H7 (cell line): ENCODE measurements around the gene GLRA1. TPM values are rescaled to one million over a fixed set of nuclear protein-coding genes. Genes with fewer than 3 reads are reported as not detected.

Source experiments
- DNase-seq: peaks from one replicate; pipeline ENCODE4 v3.0.0; 2012
- H3K27me3 ChIP-seq: 2 replicates; pipeline ENCODE4 v1.6.0; 2011; ENCODE audit warnings: mild to moderate bottlenecking, low read length; ENCODE audit not compliant: control insufficient read depth, insufficient read depth
- H3K36me3 ChIP-seq: replicated peaks from 2 replicates; pipeline ENCODE4 v1.5.1; 2011; ENCODE audit warnings: low read length; ENCODE audit not compliant: control insufficient read depth, insufficient read depth
- H3K4me3 ChIP-seq: 2 replicates; pipeline ENCODE4 v1.5.1; 2011; ENCODE audit warnings: low read depth, mild to moderate bottlenecking, control low read depth, low read length, moderate library complexity; ENCODE audit not compliant: insufficient read depth
- total RNA-seq: library from RNA; depleted of rRNA; stranded (reverse); fragments of >200 nt; shearing (Covaris generic); gene quantifications from 2 replicates; pipeline ENCODE4 v1.2.3, GENCODE V29; 2014; rRNA removed

GLRA1 gene
- total RNA-seq, 1 experiment from 2014 or later = not detected

- DNase-seq = no peak
- Histone ChIP-seq H3K27me3 (no peaks in the 10 kb centered on the region), H3K36me3 (no peaks in the 10 kb centered on the region), H3K4me3 (peak overlapping the region; percentile 98)
These were observed 151.6 kb downstream of the GLRA1 start for GRCh38 chr5:151772846-151773561.

Other genes with a start within 250 kb of the GLRA1 start
- gene SPARC, start 237.9 kb downstream of the GLRA1 start, total RNA-seq = 419 and 483 TPM in 2 replicates
- gene ATOX1, start 166.2 kb downstream of the GLRA1 start, total RNA-seq = 38.9 and 50.9 TPM in 2 replicates
- 170 and 204 TPM in 2 replicates for gene G3BP1, start 152.9 kb downstream of the GLRA1 start, total RNA-seq